NCI-H1417 (cell line): ENCODE results near the gene DNAJC13.
A peak's percentile ranks its signal among the peaks of the same experiment; 100 is the strongest.

ENCODE experiments used
- DNase-seq, 3 experiments: peaks; one replicate each; lab custom pipeline; 2025; lab: John Stamatoyannopoulos, UW

Gene DNAJC13

DNA sequence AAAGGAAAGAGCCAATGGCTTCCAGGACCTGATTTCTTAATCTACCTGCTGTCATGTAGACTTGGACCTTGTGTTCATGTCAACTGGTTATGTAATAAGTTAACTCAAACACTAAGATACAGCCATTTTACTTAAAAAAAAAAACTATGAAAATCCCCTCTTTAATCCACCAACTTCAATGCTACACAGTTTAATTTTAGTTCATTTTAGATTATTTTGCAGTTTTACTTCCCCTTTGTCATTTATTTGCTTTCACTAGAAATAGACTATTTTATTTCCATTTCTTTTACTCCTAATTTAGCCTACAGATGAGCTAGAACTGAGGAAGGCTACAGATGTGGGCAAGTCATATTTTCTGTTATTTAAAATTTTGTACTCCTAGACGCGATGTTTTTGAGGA is 10.7 kb upstream of the DNAJC13 start:
- no peak for DNase-seq

DNA sequence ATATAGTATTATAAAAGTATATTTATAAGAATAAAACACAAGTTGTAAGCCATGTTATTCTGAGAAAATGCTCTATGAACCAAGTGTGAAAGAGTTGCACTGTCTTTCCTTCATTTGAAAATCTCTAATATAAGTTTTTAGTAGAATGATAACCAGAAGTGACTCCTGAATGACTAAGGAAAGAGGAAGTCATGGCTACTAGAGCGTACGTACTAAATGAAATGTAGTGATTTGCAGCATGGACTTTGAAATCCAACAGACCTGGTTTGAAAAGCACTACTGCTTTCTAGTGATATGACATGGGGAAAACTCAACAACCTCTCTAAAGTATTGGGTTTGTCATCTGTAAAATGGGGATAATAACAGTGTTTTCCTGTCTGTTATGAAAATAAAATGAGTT is 10.3 kb upstream of the DNAJC13 start:
- no peak for DNase-seq

DNA sequence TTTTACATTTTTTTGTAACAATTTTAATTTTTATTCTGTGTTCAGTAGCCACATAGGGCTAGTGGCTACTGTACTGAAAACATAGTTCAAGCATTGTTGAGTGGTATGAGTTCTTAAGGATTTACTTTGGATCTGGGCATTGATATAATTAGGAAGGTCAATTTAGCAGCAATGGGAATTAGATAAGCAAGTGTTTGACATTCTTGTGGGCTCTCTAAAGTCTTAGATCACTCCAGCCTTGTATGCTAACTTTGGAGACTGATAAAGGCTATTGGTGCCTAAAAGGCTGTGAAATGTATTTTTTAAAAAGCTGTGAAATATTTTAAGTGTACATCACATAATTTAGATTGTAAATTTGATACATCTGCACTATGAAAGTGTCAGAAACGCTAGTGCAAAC is 2.5 kb upstream of the DNAJC13 start:
- DNase-seq = no peak

DNA sequence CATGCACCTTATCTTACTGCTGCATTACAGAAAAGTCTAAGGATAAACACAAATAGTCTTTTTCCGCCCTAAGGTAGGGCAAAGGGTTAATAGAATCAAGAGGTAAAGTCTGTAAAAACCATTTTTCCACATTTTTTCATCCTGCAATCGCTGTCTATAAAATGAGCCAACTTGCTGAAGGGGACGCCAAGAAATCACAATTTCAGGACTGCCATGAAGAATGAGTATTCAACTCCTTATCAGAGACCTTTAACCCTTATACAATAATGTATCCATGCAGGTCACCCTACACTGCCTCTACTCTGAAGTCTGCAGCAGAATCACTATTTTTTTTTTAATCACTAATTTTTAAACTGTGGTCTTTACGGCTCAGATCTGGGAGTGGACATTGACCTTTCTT is 1.1 kb upstream of the DNAJC13 start:
- no peak for DNase-seq

DNA sequence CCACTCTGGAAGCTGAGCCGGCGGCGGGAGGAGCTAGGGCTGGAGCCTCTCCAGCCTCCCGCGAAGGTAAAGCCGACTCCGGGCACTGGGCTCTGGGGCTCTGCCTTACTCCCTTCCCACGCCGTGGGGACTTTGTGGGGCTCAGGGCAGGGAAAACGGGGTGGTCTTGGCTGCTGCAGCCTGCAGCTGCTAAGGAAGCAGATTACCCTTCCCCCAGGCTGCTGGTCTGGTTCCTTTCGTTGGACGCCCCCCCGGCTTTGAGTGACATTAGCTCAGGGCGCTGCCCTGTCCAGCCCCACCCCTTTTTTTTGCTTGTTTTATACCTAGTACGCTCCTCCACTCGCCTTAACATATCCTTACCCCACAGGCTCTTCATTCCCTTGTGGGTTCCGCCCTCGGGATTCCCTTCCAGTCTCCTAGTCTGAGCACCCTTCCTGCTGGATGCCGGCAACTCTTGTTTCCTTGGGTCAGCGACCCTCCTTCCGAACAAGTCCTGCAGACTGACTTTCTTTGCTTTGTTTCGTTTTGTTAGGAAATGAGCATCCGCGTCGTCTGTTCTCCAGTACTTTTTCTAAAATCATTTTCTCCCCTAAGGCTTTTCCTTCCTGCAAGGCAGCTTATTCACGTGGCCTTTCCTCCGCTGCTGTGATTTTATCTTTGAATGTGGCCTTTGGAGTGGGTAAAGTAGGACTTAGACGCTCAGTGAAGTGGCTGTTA is 551 bp downstream of the DNAJC13 start:
- peak; percentile 39 to 86 (median 83) for DNase-seq

DNA sequence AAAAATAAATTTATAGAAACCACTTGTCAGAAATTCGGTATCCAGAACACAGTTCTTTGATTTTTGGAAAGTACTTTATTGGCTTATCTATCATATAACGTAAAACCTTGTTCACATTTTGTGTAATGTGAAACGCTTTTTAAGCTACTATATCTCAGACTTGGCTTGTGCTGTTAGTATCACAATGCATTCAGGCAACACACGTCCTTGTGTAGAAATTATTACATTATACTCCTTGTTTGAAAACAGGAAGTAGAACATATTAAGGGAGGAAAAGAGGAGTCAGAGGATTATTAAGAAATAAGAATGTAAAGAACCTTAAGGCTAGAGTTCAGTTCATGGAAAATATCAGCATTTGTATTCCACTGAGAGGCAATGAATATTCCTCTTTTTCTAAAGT is 1.6 kb downstream of the DNAJC13 start:
- DNase-seq = no peak

DNA sequence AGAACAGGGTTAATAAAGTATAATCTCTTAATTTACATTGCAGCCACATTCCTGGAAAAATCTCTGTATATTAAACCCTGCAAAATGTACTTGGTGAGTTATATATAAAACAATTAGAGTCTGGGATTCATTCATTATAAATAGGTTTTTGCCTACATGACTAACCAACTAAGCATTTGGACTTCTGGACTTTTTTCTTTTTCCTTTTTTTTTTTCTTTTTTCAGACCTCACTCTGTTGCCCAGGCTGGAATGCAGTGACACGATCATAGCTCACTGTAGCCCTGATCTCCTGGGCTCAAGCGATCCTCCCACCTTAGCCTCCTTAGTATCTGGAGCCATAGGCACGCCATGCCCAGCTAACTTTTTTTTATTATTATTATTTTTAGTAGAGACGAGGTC is 4.5 kb downstream of the DNAJC13 start:
- DNase-seq = no peak

DNA sequence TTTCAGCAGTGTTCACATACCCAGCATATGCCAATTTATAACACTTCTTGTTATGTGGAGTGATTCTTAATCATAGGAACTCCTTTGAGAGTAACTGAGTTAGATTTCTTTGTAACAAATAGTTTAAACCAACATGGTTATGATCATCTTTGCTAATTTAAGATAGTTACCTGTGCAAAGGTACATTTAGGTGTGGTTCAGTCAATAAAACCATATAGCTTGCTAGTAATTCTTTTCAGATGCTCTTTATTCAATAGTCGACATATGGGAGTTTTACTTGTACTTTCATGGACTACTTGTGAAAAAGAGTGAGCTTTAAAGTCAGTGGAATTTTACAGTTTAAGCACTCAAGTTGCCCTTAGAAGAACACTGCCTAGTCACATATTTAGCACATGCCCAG is 5.2 kb downstream of the DNAJC13 start:
- no peak for DNase-seq

DNA sequence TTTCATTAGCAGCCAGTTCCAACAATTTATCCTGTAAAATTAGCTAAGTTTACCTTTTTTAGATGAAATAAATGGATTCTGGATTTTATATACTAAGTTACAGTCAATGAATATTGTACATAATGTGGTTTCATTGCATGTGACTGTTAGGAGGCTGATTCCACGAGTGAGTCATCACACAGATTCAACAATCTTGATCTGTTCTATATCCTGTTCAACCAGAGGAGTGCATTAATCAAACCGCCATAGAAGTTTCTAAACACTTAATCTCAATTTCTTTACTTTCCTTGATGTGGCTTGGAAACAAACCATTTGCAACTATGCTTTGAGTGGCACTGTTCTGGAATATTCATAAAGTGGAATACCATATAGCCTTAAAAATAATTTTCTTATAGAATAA is 15.3 kb downstream of the DNAJC13 start:
- DNase-seq = no peak

DNA sequence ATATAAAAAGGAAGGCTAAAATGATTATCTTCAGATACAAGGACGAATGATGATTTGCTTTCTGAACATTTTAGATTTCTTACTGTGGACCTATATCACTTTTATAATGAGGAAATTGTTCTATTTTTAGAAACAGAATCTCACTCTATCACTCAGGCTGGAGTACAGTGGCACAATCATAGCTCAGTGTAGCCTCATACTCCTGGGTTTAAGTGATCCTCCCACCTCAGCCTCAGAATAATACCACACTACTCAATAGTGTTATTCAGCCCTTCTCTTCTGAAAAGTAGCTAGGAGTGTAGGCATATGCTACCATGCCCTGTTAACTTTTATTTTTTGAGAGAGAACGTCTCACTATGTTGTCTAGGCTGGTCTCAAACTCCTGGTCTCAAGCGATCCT is 15.8 kb downstream of the DNAJC13 start:
- DNase-seq = no peak

DNA sequence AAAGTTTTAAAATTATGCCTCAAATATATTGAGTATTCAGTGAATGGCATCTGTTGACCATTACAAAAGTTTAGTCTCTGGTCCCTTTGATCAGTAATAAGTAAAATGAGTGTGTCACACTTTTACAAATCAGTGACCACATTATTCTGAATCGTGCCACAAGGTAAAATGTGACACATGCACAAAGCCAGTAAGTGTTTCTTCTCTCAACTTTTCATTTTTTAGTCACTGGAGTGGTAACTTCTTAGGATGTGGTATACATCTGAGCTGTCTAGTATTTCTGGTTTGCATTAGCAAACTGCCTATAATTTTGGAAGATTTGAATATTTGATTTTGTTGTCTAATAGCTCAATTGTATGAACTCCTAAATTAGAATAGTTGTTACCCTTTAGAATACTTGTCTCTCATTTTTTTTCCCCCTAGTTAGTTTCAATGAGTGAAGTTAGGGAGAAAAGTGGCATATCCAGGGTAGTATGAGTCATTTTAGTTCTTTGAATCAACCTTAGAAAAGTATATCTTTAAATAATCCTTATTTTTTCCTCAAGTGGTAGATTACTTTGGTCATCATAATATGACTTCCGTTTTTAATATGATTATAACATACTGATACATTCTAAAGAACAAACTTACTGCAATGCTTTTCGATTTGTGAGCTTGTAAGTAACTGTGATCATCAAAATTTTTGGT is 18.1 kb downstream of the DNAJC13 start:
- DNase-seq = no peak

DNA sequence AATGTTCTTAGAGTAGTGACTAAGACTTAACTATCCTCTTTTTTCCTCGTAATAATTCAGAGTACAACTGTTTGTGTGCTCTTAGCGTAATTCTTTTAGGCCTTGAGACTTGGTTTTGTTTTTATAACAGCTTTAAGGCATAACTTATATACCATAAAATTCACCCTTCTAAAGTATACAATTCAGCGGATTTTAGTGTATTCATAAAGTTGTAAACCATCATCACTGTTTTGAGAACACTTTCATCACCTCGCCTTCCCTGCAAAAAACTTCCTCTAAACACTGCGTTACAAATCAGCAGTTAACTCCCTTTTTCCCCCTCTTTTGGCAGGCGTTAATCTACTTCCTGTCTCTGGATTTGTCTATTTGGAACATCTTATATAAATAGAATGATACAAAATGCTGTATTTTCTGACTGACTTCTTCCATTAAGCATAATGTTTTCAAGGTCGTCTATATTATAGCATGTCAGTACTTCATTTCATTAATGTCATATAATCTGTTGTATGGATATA is 18.7 kb downstream of the DNAJC13 start:
- DNase-seq = no peak

DNA sequence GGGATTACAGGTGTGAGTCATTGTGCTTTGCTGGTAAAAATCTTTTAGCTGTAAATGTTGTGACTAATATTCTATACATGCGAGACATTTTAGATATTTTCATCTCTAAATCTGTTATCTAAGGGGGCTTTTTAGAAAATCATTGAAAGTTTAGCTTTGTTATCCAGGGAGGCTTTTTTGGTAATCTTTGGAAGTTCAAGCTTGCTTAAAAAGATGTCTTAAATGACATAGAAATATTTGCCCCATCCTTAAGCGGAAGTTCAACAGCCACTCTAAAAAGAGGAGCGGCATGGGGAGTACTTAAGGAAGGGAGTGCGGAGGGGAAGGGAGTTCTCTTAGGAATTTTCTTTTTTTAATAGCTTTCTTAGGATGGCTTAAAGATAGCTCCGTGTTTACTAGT is 26.1 kb downstream of the DNAJC13 start:
- no peak for DNase-seq

DNA sequence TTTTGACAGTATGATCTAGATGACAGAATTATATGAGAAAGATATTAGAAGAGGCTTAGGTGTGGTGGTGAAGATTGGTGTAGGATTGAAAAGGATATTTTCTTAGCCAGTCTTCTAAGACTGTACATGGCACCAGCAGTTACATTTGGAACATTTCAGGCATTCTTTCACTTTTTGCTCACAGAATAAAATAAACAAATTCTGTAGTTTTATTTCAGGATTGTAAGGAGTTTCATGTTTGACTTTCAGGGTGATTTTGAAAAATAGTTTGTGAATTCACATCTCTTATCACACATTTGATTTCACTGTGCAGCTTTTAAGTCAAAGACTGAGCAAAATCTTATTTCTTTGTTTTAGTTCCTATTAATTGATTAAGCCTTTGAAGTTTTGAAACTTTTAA is 27.1 kb downstream of the DNAJC13 start:
- DNase-seq = no peak

DNA sequence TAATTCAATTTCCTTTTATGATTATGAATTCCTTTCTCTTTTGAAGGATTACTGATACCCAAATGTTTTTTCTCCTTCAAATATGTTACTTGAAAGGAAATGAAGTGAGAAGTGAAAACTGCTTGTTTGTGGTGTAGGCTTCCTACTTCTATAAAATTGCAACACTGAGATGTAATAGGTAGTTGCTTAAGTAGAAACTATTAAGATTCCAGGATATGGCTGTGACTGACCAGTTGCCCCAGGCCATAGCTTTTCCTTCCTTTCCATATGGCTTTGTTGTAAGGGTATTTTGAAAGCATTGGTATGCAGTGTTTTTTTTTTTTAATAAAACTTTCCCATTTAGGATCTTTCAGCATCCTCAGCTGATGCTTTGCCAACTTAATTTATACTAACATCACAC is 28.5 kb downstream of the DNAJC13 start:
- DNase-seq = no peak

DNA sequence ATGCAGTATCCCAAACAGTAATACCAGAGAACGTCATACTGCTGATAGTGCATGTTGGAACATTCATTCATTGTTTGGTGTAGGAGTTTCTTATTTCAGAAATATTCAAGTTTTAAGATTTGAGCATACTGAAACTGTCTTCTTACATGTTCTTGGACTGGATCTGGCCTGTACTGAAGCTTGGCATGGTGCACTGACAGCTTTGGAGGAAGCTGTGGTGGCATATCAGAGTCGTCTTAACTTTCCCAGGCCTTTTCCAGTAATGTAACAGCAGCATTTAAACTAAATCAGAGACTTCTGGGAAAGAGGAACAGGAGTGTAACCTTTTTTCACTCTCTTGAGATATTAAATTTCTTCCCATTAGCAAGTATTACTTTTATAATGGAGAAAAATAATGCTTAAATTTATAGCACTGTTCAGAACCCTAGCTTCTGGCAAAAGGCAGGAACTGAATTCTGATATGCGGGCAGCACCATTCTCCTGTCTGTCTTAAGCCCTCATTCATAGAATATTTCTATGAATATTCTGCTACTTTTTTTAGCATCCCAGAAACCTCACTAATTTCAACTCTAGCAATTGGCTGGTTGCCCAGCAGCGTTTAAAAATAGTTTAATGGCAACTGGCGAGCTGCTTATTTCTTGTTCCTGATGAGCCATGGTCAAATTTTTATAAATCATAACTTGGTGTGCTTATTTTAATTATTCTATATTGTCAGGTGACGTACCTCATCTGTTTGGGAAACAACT is 31.1 kb downstream of the DNAJC13 start:
- peak in 1 of 3 experiments; percentile 4 for DNase-seq

DNA sequence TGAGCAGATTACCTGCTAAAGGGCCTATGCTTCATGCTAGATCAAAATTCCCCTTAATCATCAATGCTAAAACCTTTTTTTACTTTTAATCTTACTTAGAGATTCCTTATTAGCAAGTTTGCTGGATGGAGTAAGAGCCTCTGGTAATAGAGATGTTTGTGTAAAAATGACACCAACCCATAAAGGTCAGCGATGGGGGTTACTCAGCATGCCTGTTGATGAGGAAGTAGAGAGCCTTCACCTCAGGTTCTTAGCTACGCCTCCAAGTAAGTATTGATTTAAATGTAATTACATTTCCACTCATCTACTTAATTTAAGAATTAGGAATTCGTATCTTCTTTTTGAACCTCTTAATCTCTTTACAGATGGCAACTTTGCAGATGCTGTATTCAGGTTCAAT is 38.8 kb downstream of the DNAJC13 start:
- DNase-seq = no peak

DNA sequence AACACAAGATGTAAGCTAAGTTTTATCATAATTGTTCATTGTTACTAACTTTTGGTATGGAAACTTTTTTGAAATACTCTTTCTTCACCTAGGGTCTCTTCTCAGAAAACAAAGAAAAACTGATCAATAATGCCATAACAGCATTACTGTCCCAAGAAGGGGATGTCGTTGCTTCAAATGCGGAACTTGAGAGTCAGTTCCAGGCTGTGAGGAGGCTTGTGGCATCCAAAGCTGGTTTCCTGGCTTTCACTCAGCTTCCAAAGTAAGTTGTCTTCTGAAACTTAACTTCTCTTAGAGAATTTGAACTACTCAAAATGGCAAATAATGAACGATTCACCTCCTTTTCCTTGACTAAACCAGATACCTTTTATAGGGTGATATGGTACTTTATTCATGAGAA is 39.3 kb downstream of the DNAJC13 start:
- no peak for DNase-seq

DNA sequence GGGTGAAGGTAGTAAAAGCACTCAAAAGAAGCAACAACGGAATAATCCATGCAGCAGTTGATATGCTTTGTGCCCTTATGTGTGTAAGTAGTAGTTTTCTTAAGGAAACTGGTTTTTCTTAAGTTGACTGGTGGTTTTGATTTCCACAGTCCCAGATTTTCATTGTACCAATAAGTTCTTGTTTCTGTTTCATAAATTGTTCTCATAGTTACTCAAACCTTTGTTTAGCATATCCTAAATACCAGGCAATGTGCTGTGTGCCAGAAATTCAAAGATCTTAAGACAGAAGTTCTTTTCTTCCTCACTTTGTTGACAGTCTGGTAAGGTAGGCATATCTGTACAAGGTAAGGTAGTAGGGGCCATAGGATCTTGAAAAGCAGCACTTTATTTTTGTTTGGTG is 40.0 kb downstream of the DNAJC13 start:
- no peak for DNase-seq

DNA sequence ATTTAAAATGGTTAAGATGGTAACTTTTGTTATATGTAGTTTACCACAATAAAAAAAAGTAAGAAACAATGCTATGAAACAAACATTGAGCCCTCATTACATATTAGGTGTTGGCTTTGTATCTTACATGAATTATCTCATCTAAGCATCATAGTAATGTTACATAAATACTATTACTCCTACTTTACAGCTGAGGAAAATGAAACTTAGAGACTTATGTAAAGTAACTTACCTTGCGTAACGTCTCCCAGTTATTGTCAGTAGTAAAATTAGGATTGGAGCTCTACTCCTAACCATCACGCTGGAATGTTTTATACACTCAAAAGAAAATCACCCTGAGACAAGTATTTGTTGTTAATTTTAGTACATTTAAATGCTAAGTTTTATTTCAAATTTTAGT is 42.2 kb downstream of the DNAJC13 start:
- DNase-seq = no peak

DNA sequence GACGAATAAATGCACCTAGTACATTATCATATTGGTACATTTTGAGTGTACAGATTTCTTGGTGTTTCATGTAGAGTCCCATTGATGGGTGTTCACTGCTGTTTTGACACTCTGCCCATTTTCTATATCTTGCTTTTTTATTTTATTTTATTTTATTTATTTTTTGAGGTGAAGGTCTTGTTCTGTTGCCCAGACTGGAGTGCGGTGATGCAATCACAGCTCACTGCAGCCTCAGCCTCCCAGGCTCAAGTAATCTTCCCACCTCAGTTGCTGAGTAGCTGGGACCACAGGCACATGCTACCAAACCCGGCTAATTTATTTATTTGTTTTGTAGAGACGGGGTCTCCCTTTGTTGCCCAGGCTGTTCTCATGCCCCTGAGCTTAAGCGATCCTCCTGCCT is 44.2 kb downstream of the DNAJC13 start:
- DNase-seq = no peak

DNA sequence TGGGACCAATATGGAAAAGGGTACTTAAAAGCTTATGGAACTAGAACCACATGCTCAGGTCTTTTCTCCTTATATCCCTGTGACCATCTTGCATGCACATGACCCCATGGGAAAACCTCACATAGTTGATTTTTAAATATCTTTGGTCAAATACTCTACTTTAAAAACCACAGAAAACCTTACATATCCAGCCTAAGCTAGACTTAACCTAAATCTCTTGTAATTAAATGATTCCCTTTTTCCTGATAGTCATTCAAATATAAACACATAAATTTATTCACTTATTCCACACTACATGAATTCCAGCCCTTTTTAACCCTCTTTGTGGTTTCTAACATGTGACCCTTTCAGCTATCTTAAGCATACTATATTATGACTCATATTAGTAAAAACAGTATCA is 46.8 kb downstream of the DNAJC13 start:
- no peak for DNase-seq

DNA sequence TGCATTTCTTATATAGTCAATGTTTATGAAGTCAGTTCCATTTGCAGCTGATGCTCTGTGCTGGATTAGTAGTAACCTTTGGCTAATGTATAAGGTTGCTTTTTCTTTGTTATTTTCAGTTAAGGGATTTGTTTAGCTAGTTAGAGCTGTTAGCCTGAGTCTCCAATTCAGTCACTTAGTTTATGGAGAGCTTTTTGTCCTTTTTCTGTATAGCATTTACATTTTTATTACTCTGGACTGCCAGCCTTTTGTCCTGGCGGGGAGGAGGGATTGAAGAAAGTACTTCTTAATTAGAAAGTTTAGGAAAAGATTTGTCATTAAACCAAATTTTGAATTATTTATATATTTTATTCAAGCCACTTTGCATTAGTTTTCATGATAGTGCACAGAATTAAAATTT is 52.0 kb downstream of the DNAJC13 start:
- no peak for DNase-seq
